ENCODE results near the gene GTF2E1. TPM values are rescaled to one million over a fixed set of nuclear protein-coding genes. Genes with fewer than 3 reads are reported as not detected.
"Not testable (repeated sequence)": the region's sequence is repeated elsewhere in the genome, so short reads cannot be mapped to it uniquely, and the experiment has no call there.

GTF2E1 gene
- total RNA-seq, 4 donors from 2014 or later: 5.2 to 16.4 (median 7.5) TPM

GRCh38 chr3:120775411-120775810 lies 32.9 kb downstream of the GTF2E1 start:
- no peak for DNase-seq (ENCODE audit: low spot score in 2 of 2)
- Histone ChIP-seq H3K27me3 (no peaks in the 10 kb centered on the region), H3K9me3 (no peaks in the 10 kb centered on the region), H3K36me3 (peaks cover 17% of the 10 kb centered on the region), H3K4me1 (no peaks in the 10 kb centered on the region), H3K4me3 (no peak overlapping the region), H3K27ac (no peak overlapping the region)
- 92% methylated on average over 4 of the region's 4 CpGs for WGBS
- no peak for TF ChIP-seq EP300 (IDR thresholded peaks at IDR 0.05)
- no peak for TF ChIP-seq CTCF (IDR thresholded peaks at IDR 0.05)
- no peak for TF ChIP-seq POLR2A (IDR thresholded peaks at IDR 0.05)
- no peak for TF ChIP-seq POLR2AphosphoS5 (IDR thresholded peaks at IDR 0.05)

DNA sequence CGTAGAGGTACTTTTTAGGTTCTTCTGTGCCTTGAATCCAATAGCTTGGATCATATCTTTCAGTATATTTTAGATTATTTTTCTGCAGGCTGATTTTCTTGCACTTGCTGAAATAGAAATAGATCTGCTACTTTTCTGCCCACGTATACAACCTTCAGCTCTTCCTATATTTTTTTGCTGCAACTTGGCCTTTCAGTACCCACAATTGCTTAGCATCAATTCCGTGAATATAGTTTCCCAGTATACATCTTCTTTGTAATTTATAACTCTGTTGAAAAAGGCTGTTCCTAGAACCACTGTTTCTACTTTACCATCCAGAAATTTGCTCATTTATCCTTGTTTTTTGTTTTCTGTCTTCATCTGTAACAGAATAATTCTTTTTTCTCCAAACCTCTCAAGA lies 36.2 kb downstream of the GTF2E1 start:
- TF ChIP-seq POLR2AphosphoS5 (IDR thresholded peaks at IDR 0.05): no peak
- no peak for TF ChIP-seq POLR2A (IDR thresholded peaks at IDR 0.05)
- no peak for TF ChIP-seq EP300 (IDR thresholded peaks at IDR 0.05)
- TF ChIP-seq CTCF (IDR thresholded peaks at IDR 0.05): no peak
- H3K36me3 ChIP-seq: peaks cover 30% of the 10 kb centered on the region
- no peak overlapping the region for H3K27ac ChIP-seq
- no peak for DNase-seq (ENCODE audit: low spot score in 2 of 2)
- 94% methylated on average over 3 of the region's 3 CpGs for WGBS
- H3K4me3 ChIP-seq: no peak overlapping the region
- H3K27me3 ChIP-seq: no peaks in the 10 kb centered on the region
- H3K4me1 ChIP-seq: no peaks in the 10 kb centered on the region
- H3K9me3 ChIP-seq: no peaks in the 10 kb centered on the region

GRCh38 chr3:120780977-120781376 lies 38.4 kb downstream of the GTF2E1 start:
- H3K4me3 ChIP-seq: no peak overlapping the region
- TF ChIP-seq CTCF (IDR thresholded peaks at IDR 0.05) (no peak), POLR2AphosphoS5 (IDR thresholded peaks at IDR 0.05) (no peak), POLR2A (IDR thresholded peaks at IDR 0.05) (no peak), EP300 (IDR thresholded peaks at IDR 0.05) (no peak)
- no peak for DNase-seq (ENCODE audit: low spot score in 2 of 2)
- no peak overlapping the region for H3K27ac ChIP-seq
- no peaks in the 10 kb centered on the region for H3K4me1 ChIP-seq
- no peaks in the 10 kb centered on the region for H3K27me3 ChIP-seq
- H3K9me3 ChIP-seq: no peaks in the 10 kb centered on the region
- peaks cover 29% of the 10 kb centered on the region for H3K36me3 ChIP-seq
- 89% methylated on average over 13 of the region's 13 CpGs for WGBS

DNA sequence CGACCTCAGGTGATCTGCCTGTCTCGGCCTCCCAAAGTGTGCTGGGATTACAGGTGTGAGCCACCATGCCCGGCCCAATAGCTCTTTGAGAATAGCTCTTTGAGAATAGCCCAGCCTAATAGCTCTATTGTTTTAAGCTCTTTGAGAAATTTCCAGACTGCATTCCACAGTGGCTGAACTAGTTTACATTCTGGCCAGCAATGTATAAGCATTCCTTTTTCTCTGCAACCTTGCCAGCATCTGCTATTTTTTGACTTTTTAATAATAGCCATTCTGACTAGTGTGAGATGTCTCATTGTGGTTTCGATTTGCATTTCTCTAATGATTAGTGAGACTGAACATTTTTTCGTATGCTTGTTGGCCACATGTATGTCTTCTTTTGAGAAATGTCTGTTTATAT lies 43.3 kb downstream of the GTF2E1 start:
- not testable (repeated sequence) for H3K4me3 ChIP-seq; H3K9me3 ChIP-seq; H3K27me3 ChIP-seq; DNase-seq (ENCODE audit: low spot score in 2 of 2); H3K4me1 ChIP-seq; H3K27ac ChIP-seq
- WGBS: 75% methylated on average over 5 of the region's 5 CpGs
- peaks cover 11% of the 10 kb centered on the region for H3K36me3 ChIP-seq

DNA sequence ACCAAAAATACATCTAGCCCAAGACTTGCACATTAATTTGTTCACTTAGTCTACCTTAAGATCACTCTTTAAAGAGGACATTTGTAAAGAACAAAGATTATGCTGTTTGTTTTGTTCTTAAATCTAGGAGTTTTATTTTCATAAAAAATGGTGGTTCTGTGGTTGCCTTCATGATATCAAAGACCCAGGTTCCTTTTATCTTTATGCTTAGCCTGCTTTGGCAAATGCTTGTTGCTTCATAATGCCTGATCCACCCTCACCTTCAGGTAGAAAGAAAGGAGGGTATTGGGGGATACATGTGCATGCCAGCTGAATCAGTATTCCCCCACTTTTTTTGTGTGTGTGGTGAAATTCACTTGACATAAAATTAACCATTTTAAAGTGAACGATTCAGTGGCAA lies 48.5 kb downstream of the GTF2E1 start:
- Histone ChIP-seq H3K4me3 (no peak overlapping the region), H3K27me3 (no peaks in the 10 kb centered on the region), H3K9me3 (no peaks in the 10 kb centered on the region), H3K4me1 (no peaks in the 10 kb centered on the region), H3K27ac (no peak overlapping the region), H3K36me3 (no peaks in the 10 kb centered on the region)
- TF ChIP-seq POLR2A (IDR thresholded peaks at IDR 0.05) (no peak), CTCF (IDR thresholded peaks at IDR 0.05) (no peak), POLR2AphosphoS5 (IDR thresholded peaks at IDR 0.05) (no peak), EP300 (IDR thresholded peaks at IDR 0.05) (no peak)
- WGBS: 83% methylated on average over 1 of the region's 1 CpG
- no peak for DNase-seq (ENCODE audit: low spot score in 2 of 2)

DNA sequence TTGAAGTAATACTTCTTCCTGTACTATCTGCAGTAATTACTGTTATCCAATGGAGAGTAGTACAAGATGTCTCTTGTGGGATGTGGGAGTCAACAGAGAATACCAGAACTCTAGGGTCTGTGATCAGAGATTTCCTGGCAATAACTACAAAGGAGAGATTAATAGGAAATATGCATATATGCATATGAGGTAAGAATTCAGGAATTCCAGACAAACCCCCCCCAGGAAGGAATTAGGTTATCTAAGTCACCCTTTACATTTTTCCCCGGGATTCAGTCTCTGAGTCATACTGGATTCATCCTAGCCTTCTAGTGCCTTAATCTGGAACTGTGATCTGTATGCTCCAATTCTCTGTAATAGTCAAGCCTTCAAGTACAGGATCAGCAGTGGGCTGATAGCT lies 49.4 kb downstream of the GTF2E1 start:
- Histone ChIP-seq H3K27me3 (no peaks in the 10 kb centered on the region), H3K27ac (no peak overlapping the region), H3K36me3 (no peaks in the 10 kb centered on the region), H3K4me3 (no peak overlapping the region), H3K9me3 (no peaks in the 10 kb centered on the region), H3K4me1 (no peaks in the 10 kb centered on the region)
- WGBS: 65% methylated on average over 1 of the region's 1 CpG
- TF ChIP-seq CTCF (IDR thresholded peaks at IDR 0.05) (no peak), EP300 (IDR thresholded peaks at IDR 0.05) (no peak), POLR2A (IDR thresholded peaks at IDR 0.05) (no peak), POLR2AphosphoS5 (IDR thresholded peaks at IDR 0.05) (no peak)
- DNase-seq (ENCODE audit: low spot score in 2 of 2): no peak

Measured in suprapubic skin (tissue), 4 donors.